ENCODE results near the gene SHROOM4. TPM values are rescaled to one million over a fixed set of nuclear protein-coding genes. Genes with fewer than 3 reads are reported as not detected.

Gene SHROOM4
- total and polyA plus RNA-seq, 11 donors, result 7.1 to 25.5 (median 10.8) TPM

GRCh38 chrX:50586980-50587379 lies 227.0 kb downstream of the SHROOM4 start:
- peaks cover 0 to 5% (median 0%) of the 10 kb centered on the region in 9 donors for H3K27me3 ChIP-seq
- no peak for DNase-seq
- intact Hi-C loops (cut with DNase I), result loop anchor here in 3 of 10 donors (10.0 kb wide), 3 partner anchors 98 to 672 kb away; no protein-coding TSS in a partner anchor
- H3K4me1 ChIP-seq, result no peaks in the 10 kb centered on the region
- ATAC-seq, result no peak
- H3K27ac ChIP-seq, result no peak overlapping the region
- H3K4me3 ChIP-seq, result no peak overlapping the region
- 85 to 93% (median 92%) methylated on average over 3 of the region's 3 CpGs for WGBS, 4 donors
- H3K9me3 ChIP-seq, result peaks cover 0 to 8% (median 0%) of the 10 kb centered on the region in 12 donors
- H3K36me3 ChIP-seq, result peaks cover 0 to 5% (median 0%) of the 10 kb centered on the region in 9 donors
- no peak for TF ChIP-seq POLR2A (IDR thresholded peaks at IDR 0.05)
- TF ChIP-seq CTCF (IDR thresholded peaks at IDR 0.05), result no peak

GRCh38 chrX:50586407-50586806 lies 227.6 kb downstream of the SHROOM4 start:
- Histone ChIP-seq H3K9me3 (peaks cover 0 to 8% (median 0%) of the 10 kb centered on the region in 12 donors), H3K36me3 (peaks cover 0 to 5% (median 0%) of the 10 kb centered on the region in 9 donors), H3K4me1 (no peaks in the 10 kb centered on the region), H3K27me3 (peaks cover 0 to 5% (median 0%) of the 10 kb centered on the region in 9 donors), H3K4me3 (no peak overlapping the region), H3K27ac (no peak overlapping the region)
- ATAC-seq (no peak), DNase-seq (no peak)
- no peak for TF ChIP-seq POLR2A (IDR thresholded peaks at IDR 0.05)
- no peak for TF ChIP-seq CTCF (IDR thresholded peaks at IDR 0.05)
- intact Hi-C loops (cut with DNase I), result loop anchor here in 3 of 10 donors (10.0 kb wide), 3 partner anchors 98 to 672 kb away; no protein-coding TSS in a partner anchor

- H3K9me3 ChIP-seq, result peaks cover 0 to 8% (median 0%) of the 10 kb centered on the region in 12 donors
- ATAC-seq, result no peak
- intact Hi-C loops (cut with DNase I), result loop anchor here in 7 of 10 donors (2.0 to 10.0 kb wide), 8 partner anchors 103 to 669 kb away; no protein-coding TSS in a partner anchor
- H3K27ac ChIP-seq, result no peak overlapping the region
- no peaks in the 10 kb centered on the region for H3K27me3 ChIP-seq
- TF ChIP-seq POLR2A (IDR thresholded peaks at IDR 0.05) (no peak), CTCF (IDR thresholded peaks at IDR 0.05) (no peak)
- no peak overlapping the region for H3K4me3 ChIP-seq
- 75 to 88% (median 84%) methylated on average over 1 of the region's 1 CpG for WGBS, 4 donors
- H3K36me3 ChIP-seq, result no peaks in the 10 kb centered on the region
- no peaks in the 10 kb centered on the region for H3K4me1 ChIP-seq
- DNase-seq, result no peak
Measured at GRCh38 chrX:50581405-50581804, 232.6 kb downstream of the SHROOM4 start.

GRCh38 chrX:50579955-50580354 lies 234.0 kb downstream of the SHROOM4 start:
- Histone ChIP-seq H3K9me3 (peaks cover 0 to 8% (median 0%) of the 10 kb centered on the region in 12 donors), H3K4me3 (no peak overlapping the region), H3K4me1 (no peaks in the 10 kb centered on the region), H3K36me3 (no peaks in the 10 kb centered on the region), H3K27ac (no peak overlapping the region), H3K27me3 (no peaks in the 10 kb centered on the region)
- intact Hi-C loops (cut with DNase I), result loop anchor here in 9 of 10 donors (2.0 to 10.0 kb wide), 10 partner anchors 105 to 668 kb away; no protein-coding TSS in a partner anchor
- WGBS, 4 donors, result 2 to 10% (median 9%) methylated on average over 2 of the region's 2 CpGs
- ATAC-seq (peak in 2 of 4 donors; percentile 71 to 72), DNase-seq (peak in 3 of 5 donors; percentile 13 to 29 (median 17))
- TF ChIP-seq POLR2A (IDR thresholded peaks at IDR 0.05) (no peak), CTCF (IDR thresholded peaks at IDR 0.05) (peak; percentile 32 to 58 (median 53))
